HCT116 (cell line): ENCODE data around the gene ITFG1. TPM values are rescaled to one million over a fixed set of nuclear protein-coding genes. Genes with fewer than 3 reads are reported as not detected.

Experiments
- ATAC-seq: fragments of 200-7000 bp; cut with Tn5 transposase; 2 replicates; pipeline ENCODE4 v1.9.1; 2020; ENCODE audit warnings: mild to moderate bottlenecking, moderate library complexity
- BruUV-seq: library from RNA; stranded (reverse); fragments of 400-500 nt; replicated peaks from 2 replicates; lab custom pipeline; 2021; lab: Mats Ljungman, UMichigan
- CTCF ChIA-PET: fragments of 300-600 bp; sonication (Branson Sonifier 250); formaldehyde crosslinking; loops from one replicate; lab custom pipeline; 2021; ENCODE audit warnings: antibody characterized with exemption; lab: Charles Lee
- POLR2A ChIA-PET: fragments of 300-600, 350-600 bp; sonication (Branson Sonifier 250); formaldehyde crosslinking; loops from one replicate; lab custom pipeline; 2021; ENCODE audit warnings: antibody characterized with exemption; lab: Charles Lee
- RAD21 ChIA-PET, 2 experiments: fragments of 300-600 bp; sonication (Branson Sonifier 250); formaldehyde crosslinking; loops; one replicate each; lab custom pipeline; 2023; ENCODE audit warnings: low total read pairs in 2 of 2; ENCODE audit not compliant: uncharacterized antibody in 2 of 2, unreplicated experiment in 2 of 2, low non-redundant PET in 1 of 2; lab: Charles Lee
- DNase-seq: peaks from one replicate; pipeline ENCODE4 v3.0.0-alpha.2; 2010; ENCODE audit warnings: low read depth, low spot score
- H2AFZ ChIP-seq: fragments of 200-600 bp; shearing (Covaris generic), sonication (generic); 2 replicates; pipeline ENCODE4 v1.6.1; 2017; ENCODE audit warnings: low read depth, mixed run types, mixed read lengths, antibody characterized with exemption, low read length; ENCODE audit not compliant: poor library complexity, severe bottlenecking
- H3K27ac ChIP-seq: 2 replicates; pipeline ENCODE4 v1.5.1; 2012; ENCODE audit warnings: low read depth, low read length
- H3K27me3 ChIP-seq: fragments of 200-600 bp; sonication (generic); 2 replicates; pipeline ENCODE4 v1.6.1; 2016; ENCODE audit warnings: mixed run types, low read length, mixed read lengths; ENCODE audit not compliant: insufficient read depth
- H3K36me3 ChIP-seq, 2 experiments: fragments of 200-500 bp in 1 of 2; fragments of 200-600 bp in 1 of 2; sonication (Bioruptor generic) in 1 of 2; sonication (generic) in 1 of 2; 2 replicates each; pipeline versions ENCODE4 v1.5.1 to v1.6.1; 2014 to 2016; ENCODE audit warnings: low read length in 2 of 2, inconsistent platforms in 1 of 2, mixed read lengths in 1 of 2, mixed run types in 1 of 2; ENCODE audit not compliant: insufficient read depth in 2 of 2, control insufficient read depth in 1 of 2
- H3K4me1 ChIP-seq, 2 experiments: fragments of 200-600 bp in 1 of 2; sonication (generic) in 1 of 2; 2 replicates each; pipeline versions ENCODE4 v1.5.1 to v1.6.1; 2012 to 2017; ENCODE audit warnings: low read length in 2 of 2, inconsistent platforms in 1 of 2, mild to moderate bottlenecking in 1 of 2, mixed read lengths in 1 of 2, mixed run types in 1 of 2, moderate library complexity in 1 of 2; ENCODE audit not compliant: insufficient read depth in 2 of 2, control insufficient read depth in 1 of 2
- H3K4me2 ChIP-seq: fragments of 200-600 bp; sonication (generic); 2 replicates; pipeline ENCODE4 v1.6.1; 2017; ENCODE audit warnings: mixed run types, low read length, mixed read lengths
- H3K4me3 ChIP-seq, 2 experiments: fragments of 200-600 bp in 1 of 2; sonication (generic) in 1 of 2; replicated peaks in 1 of 2; 2 replicates each; pipeline ENCODE4 v1.5.1; 2011 to 2016; ENCODE audit warnings: low read length in 2 of 2, control low read depth in 1 of 2, low read depth in 1 of 2, mild to moderate bottlenecking in 1 of 2, mixed read lengths in 1 of 2, mixed run types in 1 of 2
- H3K79me2 ChIP-seq: fragments of 200-600 bp; sonication (generic); 2 replicates; pipeline ENCODE4 v1.6.1; 2017; ENCODE audit warnings: mild to moderate bottlenecking, mixed run types, low read length, moderate library complexity, mixed read lengths; ENCODE audit not compliant: insufficient read depth
- H3K9ac ChIP-seq: fragments of 200-600 bp; sonication (generic); 2 replicates; pipeline ENCODE4 v1.6.1; 2016; ENCODE audit warnings: low read length, mixed read lengths
- H3K9me2 ChIP-seq: fragments of 200-600 bp; sonication (generic), shearing (Covaris generic); 2 replicates; pipeline ENCODE4 v1.6.1; 2017; ENCODE audit warnings: mixed run types, mild to moderate bottlenecking, moderate library complexity; ENCODE audit not compliant: insufficient read depth
- H3K9me3 ChIP-seq, 2 experiments: fragments of 200-500 bp in 1 of 2; fragments of 200-600 bp in 1 of 2; sonication (Bioruptor generic) in 1 of 2; sonication (generic) in 1 of 2; 2 replicates each; pipeline ENCODE4 v1.6.1; 2014 to 2017; ENCODE audit warnings: low read length in 2 of 2, mixed read lengths in 2 of 2, inconsistent platforms in 1 of 2, low read depth in 1 of 2, mild to moderate bottlenecking in 1 of 2, mixed run types in 1 of 2, moderate library complexity in 1 of 2; ENCODE audit not compliant: control insufficient read depth in 1 of 2, insufficient read depth in 1 of 2
- H4K20me1 ChIP-seq: fragments of 200-600 bp; sonication (generic), shearing (Covaris generic); 2 replicates; pipeline ENCODE4 v1.6.1; 2017; ENCODE audit warnings: mixed run types, mild to moderate bottlenecking, moderate library complexity; ENCODE audit not compliant: insufficient read depth
- CTCF ChIP-seq, 3 experiments: fragments of 200-600 bp in 1 of 3; sonication (generic) in 1 of 3; IDR thresholded peaks in 2 of 3; conservative IDR thresholded peaks in 1 of 3; 2 replicates each; pipeline ENCODE4 v1.5.1; 2012 to 2017; ENCODE audit warnings: low read depth in 2 of 3, low read length in 2 of 3, antibody characterized with exemption in 1 of 3, borderline replicate concordance in 1 of 3, control low read depth in 1 of 3, mild to moderate bottlenecking in 1 of 3, mixed read lengths in 1 of 3, mixed run types in 1 of 3, moderate library complexity in 1 of 3; ENCODE audit not compliant: insufficient read depth in 1 of 3
- RAD21 ChIP-seq: IDR thresholded peaks from 2 replicates; pipeline ENCODE4 v1.6.1; 2012; ENCODE audit warnings: low read depth, mild to moderate bottlenecking
- ZBTB33 ChIP-seq: IDR thresholded peaks from 2 replicates; pipeline ENCODE4 v1.6.1; 2011; ENCODE audit warnings: mild to moderate bottlenecking, low read length, moderate library complexity; ENCODE audit not compliant: insufficient replicate concordance; ENCODE audit errors: extremely low read depth
- intact Hi-C: fragments of 100-400 bp; cut with micrococcal nuclease; formaldehyde crosslinking; loops from 2 replicates; pipeline ENCODE4 v1.10.0; 2022
- total RNA-seq: library from RNA; stranded (reverse); gene quantifications from one replicate; pipeline ENCODE4 v1.2.1, GENCODE V29; 2021; ENCODE audit not compliant: unreplicated experiment

ITFG1 gene
- total RNA-seq, 1 experiment from 2014 or later = 24.9 TPM

GRCh38 chr16:47299587-47299986 lies 161.3 kb downstream of the ITFG1 start (continued):
- TF ChIP-seq ZBTB33 (no peak), CTCF (IDR thresholded peaks at IDR 0.05 in 2 of 3, conservative IDR thresholded peaks at IDR 0.05 in 1 of 3; ENCODE audit: borderline replicate concordance in 1 of 3, insufficient read depth in 1 of 3, low read depth in 2 of 3, low read length in 2 of 3) (no peak)
- TF ChIP-seq, all 23 proteins: peak for 0

- H3K9me3 ChIP-seq = no peaks in the 10 kb centered on the region
- H3K4me1 ChIP-seq = no peaks in the 10 kb centered on the region
- no peak overlapping the region for H3K27ac ChIP-seq
- RAD21 ChIA-PET = no interaction called here
- H3K79me2 ChIP-seq = no peaks in the 10 kb centered on the region
- H2AFZ ChIP-seq = no peak overlapping the region
- POLR2A ChIA-PET = no interaction called here
- ATAC-seq (no peak), DNase-seq (no peak)
- TF ChIP-seq RAD21 = no peak
- no peak overlapping the region for H3K9ac ChIP-seq
- no peaks in the 10 kb centered on the region for H4K20me1 ChIP-seq
- no peaks in the 10 kb centered on the region for H3K27me3 ChIP-seq
- H3K4me2 ChIP-seq = no peak overlapping the region
- CTCF ChIA-PET = no interaction called here
- H3K36me3 ChIP-seq = no peaks in the 10 kb centered on the region
- H3K4me3 ChIP-seq = no peak overlapping the region
- no TSS peak for BruUV-seq
- intact Hi-C loops = no loop called here
- H3K9me2 ChIP-seq = no peaks in the 10 kb centered on the region
These were observed 175.9 kb downstream of the ITFG1 start for GRCh38 chr16:47284999-47285398.
